GM19193 (cell line): ENCODE results near the gene CST2.

Source experiments
- POLR2A ChIP-seq: IDR thresholded peaks from 4 replicates; pipeline ENCODE4 v1.6.1; 2011; ENCODE audit not compliant: insufficient read depth, insufficient read length; ENCODE audit errors: extremely low read depth

Gene CST2

GRCh38 chr20:23823111-23823510 lies 3.4 kb downstream of the CST2 start:
- TF ChIP-seq POLR2A: no peak

- TF ChIP-seq POLR2A: no peak
Observed at GRCh38 chr20:23820493-23820892, 6.0 kb downstream of the CST2 start.

GRCh38 chr20:23800865-23801264 lies 25.7 kb downstream of the CST2 start:
- TF ChIP-seq POLR2A: no peak

GRCh38 chr20:23795526-23795925 lies 31.0 kb downstream of the CST2 start:
- no peak for TF ChIP-seq POLR2A

- TF ChIP-seq POLR2A: no peak
Observed at GRCh38 chr20:23794841-23795240, 31.7 kb downstream of the CST2 start.

GRCh38 chr20:23794065-23794464 lies 32.5 kb downstream of the CST2 start:
- TF ChIP-seq POLR2A: no peak

GRCh38 chr20:23783447-23783846 lies 43.1 kb downstream of the CST2 start:
- TF ChIP-seq POLR2A: no peak

- TF ChIP-seq POLR2A: no peak
Observed at GRCh38 chr20:23782366-23782983, 44.1 kb downstream of the CST2 start.

GRCh38 chr20:23776067-23776771 lies 50.3 kb downstream of the CST2 start:
- no peak for TF ChIP-seq POLR2A

- TF ChIP-seq POLR2A: no peak
Observed at GRCh38 chr20:23774081-23774480, 52.4 kb downstream of the CST2 start.
